ENCODE results near the gene TGFB1.
"Not testable (repeated sequence)": the region's sequence is repeated elsewhere in the genome, so short reads cannot be mapped to it uniquely, and the experiment has no call there.

The TGFB1 gene

DNA sequence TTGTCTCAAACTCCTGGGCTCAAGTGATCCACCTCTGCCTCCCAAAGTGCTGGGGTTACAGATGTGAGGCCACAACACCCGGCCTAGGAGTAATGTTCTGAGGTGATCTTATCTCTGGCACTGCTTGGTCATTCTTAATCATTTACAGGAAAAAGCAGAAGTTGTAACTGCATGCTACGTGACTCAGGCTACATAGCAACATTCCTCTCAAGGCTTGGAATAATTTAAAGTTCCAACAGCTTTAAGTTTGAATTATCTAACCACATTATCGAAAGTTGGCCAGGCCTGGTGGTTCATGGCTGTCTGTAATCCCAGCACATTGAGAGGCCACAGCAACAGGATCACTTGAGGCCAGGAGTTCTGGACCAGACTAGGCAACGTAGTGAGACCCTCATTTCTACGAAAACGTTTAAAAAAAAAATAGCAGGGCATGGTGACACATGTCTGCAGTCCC, 14.2 kb upstream of the TGFB1 start:
- no peak for FAIRE-seq

DNA sequence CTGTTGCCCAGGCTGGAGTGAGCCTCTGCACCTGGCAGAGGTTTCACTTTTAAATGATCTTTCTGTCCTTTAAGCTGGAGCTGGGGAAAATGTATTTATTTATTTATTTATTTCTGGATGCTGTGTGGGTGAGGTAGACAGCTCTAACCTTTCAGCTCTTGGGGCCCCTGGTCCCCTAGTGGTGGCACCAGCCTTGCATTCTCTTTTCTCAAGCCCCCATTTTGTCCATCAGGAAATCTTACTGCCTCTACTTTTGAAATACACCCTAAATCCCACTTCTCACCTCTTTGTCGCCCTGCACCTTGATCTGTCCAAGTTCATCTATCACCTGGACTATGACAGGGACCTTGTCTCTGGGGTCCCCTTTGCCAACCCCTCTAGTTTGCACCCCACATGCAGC, 12.4 kb upstream of the TGFB1 start:
- no peak for FAIRE-seq

DNA sequence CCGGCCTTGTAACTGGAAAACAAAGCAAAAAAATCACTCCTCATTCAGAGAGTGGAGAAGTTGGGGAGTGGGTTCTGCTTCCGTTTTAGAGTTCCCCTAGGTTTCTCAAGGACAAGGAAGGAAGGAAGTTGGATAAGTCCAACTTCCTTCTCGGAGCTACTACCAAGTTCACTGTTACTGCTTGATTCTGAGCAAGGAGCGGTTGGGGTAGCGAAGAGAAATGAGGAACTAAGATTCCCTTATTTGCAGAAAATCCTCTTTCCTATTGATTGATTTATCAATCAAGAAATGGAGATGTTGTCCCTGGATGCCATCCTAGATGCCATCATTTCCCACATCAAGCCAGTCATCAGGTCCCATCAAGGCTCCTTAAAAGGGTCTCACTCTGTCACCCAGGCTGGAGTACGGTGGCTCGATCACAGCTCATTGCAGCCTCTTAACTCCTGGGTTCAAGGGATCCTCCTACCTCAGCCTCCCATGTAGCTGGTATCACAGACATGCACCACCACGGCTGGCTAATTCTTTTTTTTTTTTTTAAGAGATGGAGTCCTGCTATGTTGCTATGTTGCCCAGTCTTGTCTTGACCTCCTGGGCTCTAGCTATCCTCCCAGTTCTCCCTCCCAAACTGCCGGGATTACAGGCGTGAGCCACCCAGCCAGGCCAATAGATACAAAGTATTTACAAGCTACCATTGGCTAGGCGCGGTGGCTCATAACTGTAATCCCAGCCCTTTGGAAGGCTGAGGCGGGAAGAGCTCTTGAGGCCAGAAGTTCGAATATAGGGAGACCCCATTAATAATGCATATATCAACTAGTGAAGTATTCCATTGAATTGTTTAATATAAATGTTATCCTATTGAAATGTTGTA, 11.0 kb upstream of the TGFB1 start:
- no peak for FAIRE-seq

DNA sequence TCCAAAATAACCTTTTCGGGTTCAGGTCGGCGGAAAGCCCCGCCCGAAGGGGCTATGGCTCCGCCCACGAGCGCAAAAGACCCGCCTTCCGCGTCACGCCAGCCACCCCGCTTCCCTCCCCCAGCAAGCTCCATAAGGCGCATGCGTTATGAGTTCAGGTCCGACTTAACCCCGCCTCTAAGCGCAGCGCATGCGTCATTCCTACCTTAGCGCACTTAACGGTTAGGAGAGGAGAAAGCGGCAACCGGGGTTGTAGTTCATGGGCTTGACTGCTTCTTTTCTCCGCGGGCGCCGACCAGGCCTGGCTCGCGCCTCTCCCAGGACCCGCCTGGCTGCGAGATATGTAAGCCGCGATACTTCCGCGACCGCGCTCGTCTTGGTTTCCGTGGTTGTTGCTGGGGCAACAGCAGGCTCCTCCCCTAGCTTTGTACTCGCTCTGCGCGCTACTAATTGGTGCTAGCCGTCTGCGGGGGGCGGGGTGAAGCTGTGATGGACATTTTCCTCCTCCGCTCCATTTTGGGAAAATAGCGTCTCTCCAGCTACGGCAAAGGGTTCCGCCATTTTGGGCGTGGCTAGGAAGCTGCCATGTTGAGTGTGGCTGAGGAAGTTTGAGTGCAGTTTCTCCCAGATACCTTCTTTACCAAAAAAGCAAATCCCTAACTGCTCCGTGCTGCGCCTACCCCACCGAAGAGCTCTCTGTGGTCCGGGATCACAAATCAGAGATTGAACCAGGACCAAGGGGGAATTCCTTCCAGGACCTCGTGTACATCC, 10.2 kb upstream of the TGFB1 start, which contains the start of gene B9D2:
Gene B9D2, minus strand, starts transcription at position 397 of the 771 bp plus-strand sequence. CDS start 630 bp downstream, outside the sequence.
- peak; percentile 83 for FAIRE-seq

DNA sequence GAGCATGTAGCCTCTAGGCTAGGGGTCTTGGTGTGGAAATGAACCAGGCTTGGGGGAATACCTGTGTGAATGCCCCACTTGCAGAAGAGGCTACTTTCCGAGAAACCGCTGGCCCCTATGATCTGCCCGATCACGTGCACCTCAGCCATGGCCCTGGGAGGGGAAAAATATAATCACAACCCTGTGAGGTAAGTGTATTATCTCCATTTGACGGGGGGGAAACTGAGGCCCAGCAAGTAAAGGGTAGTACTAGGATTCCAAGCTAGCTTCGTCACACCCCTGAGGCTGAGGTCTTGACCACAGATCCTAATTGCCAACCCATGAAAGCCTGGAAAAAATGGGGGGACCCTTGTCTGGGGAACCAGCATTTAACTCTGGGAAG, 9.6 kb upstream of the TGFB1 start:
- no peak for FAIRE-seq

DNA sequence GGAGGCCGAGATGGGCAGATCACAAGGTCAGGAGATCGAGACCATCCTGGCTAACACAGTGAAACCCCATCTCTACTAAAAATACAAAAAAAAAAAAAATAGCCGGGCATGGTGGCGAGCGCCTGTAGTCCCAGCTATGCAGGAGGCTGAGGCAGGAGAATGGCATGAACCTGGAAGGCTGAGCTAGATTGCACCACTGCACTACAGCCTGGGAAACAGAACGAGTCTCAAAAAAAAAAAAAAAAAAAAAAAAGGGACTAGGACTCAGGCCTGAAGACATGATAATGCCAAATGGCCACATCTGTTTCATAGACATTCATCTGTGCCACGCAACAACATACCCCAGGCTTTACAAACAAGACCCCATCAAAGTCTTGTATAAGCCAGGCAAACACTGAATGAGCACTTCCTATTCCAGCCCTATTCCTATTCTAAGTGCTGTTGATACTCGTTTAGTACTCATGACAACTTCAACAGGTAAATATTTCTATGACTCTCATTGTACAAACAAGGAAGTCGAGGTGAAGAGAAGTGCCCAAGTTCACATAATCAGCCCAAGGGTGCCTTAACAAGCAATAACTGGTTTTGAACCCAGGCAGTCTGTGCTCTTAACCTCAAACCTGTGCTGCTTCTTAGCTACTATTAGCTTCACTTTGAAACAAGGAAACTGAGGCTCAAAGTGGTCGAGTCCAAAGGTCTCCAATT, 8.6 kb upstream of the TGFB1 start:
- FAIRE-seq, result no peak

DNA sequence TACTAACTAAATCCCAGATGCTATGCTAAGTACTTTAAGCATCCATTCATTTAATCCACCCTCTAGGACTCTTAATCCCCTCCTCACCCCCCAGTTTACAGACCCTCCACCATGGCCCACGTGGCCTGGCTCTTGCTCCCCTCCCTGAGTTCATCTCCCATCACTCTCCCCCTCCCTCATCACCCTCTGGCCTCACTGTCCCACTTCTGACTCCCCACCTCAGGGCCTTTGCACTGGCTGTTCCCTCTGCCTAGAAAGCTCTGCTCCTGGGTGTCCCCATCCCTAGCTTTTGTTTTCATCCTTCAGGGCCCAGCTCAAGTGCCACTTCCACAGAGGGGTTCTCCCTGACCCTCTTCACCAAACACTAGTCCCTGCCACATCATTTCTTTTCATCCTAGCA, 6.0 kb upstream of the TGFB1 start:
- no peak for FAIRE-seq

DNA sequence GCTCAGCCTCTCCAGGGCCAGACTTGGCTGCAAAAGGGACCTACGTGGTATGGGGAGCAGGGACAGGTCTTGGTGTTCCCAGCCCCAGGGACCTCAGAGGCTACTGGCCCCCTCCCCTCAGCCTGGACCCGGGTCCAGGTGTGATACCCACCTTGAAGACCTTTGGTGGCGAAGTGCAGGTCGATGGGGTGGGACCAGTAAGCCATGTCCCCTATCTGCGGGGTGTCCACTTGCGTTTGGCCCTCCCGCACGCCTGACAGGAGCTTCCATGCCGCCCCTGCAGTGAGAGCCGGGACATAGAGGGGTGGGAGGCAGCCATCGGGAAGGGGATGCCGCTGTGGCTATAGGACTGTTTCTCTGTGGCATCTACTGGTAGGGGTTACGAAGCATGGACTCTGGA, 4.0 kb upstream of the TGFB1 start:
- no peak for FAIRE-seq

DNA sequence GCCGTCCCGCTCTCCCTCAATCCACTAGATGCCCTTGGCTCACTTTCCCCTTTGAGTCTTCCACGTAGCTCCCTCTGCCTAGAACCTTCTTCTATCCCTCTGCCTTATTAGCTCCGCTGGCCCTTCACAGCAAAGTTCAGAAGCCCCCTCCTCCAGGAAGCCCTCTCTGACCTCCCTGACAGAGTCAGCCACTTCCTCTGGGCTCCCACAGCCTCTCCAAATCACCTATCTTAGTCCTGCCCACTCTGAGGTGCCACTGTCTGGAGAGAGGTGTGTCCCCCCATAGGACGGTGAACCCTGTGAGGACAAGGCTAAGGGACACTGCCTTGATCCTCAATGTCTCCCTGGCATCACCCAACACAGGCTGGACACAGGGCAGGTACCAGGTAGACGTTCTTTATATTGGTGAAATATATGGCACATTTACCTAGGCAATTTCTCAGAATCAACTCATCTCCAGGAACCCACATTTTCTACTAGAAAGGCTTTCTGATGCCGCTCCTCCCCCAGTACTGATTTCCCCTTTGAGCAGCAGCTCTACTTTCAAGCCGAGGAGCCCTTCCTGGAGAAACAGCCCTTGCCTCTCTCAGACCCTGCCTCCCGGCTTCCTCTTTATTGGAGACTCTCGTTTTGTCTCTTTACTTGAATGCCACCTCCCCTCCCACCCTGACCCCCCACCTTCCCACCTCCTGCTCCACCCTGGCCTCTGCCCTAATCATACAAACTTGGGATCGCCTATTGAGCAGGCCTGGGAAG, 3.4 kb upstream of the TGFB1 start:
- no peak for FAIRE-seq

DNA sequence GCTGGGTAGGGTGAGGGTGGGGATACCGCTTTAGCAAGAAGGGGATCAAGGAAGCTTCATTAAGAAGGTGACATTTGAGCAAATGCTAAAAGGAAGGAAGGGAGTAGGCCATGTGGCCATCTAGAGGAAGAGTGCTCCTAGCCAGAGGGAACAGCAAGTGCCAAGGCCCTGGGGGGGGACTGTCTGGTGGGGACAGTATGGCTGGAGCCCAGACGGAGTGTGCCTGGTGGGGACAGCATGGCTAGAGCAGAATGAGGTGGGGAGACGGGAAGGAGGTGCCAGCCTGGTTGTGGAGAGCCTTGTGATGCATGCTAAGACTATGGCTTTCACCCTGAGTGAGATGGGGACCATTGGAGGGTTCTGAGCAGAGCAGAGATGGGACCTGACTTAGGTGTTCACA, 2.1 kb upstream of the TGFB1 start:
- FAIRE-seq, result no peak

DNA sequence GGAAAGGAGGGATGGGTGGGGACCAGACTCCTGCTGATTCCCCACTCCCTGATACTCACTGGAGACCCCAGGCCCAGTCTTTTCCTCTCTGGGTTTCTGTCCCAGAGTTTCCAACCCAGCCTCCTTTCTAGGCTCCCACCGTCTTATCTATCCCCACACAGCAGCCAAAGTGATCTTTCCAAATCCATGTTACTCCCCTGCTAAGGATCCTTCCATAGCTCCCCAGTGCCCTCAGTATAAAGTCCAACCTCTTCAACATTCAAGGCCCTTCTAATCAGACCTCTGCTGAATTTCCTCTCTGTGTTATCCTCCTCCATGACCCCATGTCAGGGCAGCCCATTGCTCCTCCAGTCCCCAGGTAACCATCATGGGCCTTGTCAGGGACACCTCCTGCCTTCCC, 1.3 kb upstream of the TGFB1 start:
- no peak for FAIRE-seq

DNA sequence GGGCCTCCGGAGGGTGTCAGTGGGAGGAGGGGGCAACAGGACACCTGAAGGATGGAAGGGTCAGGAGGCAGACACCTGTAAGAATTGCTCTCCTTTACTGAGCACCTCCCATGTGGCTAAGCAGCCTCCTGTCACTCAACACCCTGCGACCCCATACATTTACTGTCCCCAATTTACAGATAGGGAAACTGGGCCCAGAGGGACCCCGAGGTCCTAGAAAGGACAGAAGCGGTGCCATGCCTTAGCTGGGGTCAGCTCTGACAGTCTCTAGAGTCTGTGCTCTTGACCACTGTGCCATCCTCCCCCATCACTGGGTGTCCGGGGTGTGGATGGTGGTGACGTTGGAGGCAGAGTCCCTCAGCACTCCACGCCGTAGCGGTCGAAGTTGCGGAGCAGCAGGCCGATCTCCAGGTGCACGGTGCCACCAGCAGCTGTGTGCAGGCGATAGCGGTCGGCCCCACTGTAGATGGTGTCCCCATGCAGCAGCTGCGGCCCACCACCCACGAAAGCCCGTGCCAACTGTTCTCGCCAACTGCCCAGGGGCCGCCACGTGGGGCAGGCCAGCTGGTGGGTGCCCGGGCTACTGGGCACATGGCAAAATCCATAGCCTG, 726 bp upstream of the TGFB1 start:
- no peak for FAIRE-seq

DNA sequence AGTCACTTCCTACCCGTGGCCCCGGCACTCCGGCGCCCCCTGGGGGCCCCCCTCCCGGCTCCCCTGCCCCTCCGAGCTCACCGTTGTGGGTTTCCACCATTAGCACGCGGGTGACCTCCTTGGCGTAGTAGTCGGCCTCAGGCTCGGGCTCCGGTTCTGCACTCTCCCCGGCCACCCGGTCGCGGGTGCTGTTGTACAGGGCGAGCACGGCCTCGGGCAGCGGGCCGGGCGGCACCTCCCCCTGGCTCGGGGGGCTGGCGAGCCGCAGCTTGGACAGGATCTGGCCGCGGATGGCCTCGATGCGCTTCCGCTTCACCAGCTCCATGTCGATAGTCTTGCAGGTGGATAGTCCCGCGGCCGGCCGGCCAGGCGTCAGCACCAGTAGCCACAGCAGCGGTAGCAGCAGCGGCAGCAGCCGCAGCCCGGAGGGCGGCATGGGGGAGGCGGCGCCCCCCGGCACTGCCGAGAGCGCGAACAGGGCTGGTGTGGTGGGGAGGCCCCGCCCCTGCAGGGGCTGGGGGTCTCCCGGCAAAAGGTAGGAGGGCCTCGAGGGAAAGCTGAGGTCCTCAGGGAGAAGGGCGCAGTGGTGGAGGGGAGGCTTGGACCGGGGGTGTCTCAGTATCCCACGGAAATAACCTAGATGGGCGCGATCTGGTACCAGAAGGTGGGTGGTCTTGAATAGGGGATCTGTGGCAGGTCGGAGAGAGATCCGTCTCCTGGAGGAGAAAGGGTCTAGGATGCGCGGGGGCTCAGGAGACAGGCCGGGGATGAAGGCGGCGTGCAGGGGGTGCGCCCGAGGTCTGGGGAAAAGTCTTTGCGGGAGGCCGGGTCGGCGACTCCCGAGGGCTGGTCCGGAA, 885 bp downstream of the TGFB1 start:
- FAIRE-seq, result no peak

DNA sequence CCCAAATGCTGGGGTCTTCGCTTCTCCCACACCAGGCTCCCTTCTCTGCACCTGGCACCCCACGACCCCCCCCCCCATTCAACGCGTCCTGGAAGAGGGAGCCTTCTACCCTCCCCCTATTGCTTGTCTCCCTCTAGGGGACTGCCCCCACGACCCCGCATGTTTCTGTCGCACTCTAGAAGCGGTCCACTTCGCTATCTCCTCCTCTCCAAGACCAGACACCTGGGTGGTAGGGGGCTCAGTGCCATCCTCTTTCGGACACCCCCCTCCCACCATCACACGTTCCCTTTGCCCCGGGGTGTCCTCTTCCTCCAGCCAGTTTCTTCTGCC, 1.5 kb downstream of the TGFB1 start:
- no peak for FAIRE-seq

DNA sequence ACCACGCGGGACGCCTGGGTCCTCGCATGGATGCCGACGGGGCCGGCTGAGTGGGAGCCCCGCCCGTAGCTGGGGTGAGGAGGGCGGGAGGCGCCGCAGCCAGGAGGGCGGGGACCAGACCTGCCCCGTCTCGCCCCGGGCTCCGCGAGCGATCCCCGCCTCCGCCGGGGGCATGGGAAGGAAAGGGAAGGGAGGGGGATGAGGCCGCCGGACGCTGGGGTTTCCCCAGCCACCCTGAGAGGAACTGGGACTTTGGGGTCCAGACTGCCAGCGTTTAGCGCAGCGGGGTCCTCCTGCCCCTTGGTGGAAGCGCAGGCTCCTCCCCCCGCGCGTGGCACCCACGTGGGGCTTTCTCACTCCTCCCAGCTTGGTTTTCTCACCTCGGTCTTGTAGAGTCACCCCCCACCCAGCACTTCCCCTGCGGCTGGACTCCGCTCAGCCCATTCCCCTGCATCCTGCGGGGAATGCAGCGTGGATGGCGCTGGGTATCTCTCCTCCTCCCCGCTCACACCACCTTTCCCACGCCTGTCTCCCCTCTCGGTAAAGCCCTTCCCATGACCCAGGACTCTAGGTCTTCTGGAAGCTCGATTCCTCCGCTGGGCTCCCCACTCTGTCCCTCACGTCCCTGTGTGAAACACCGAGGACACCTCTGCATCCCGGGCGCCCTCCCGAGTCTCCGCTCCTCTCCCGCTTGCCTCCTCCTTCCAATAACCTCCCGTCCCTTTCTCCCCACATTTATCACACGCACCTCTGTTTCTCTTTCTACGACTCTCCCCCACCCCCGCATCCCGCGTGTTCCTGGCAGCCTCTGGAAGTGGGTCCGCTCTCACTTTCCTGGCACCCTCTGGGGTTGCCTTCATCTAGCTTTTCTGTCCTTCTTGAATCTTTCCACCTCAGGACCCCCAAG, 2.1 kb downstream of the TGFB1 start:
- no peak for FAIRE-seq

DNA sequence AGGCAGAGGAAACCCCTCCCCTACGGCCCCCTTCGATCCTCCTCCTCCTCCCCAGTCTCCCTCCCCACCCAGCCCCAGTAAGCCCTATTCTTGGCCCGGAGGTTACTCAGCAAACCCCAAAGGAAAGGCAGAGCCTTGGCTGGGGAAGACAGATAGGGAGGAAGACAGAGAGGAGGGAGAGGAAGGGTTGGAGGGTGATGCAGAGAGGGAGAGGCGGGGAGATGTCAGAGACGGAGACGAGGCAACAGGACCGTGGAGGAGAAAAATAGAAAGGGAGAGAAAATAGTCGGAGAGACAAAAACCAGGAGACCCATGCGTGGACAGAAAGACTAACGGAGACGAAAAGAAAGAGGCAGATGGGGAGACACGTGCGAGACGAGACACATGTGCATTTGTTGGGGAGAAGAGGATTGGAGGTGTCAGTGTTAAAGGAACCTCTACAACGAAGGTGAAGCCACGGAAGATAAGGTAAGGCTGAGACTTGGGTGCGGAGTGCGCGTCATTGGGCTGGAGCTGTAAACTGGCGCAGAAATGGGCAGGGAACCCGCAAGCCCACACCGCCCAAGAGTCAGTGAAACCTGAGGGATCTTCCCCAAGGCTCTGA, 2.9 kb downstream of the TGFB1 start:
- no peak for FAIRE-seq

DNA sequence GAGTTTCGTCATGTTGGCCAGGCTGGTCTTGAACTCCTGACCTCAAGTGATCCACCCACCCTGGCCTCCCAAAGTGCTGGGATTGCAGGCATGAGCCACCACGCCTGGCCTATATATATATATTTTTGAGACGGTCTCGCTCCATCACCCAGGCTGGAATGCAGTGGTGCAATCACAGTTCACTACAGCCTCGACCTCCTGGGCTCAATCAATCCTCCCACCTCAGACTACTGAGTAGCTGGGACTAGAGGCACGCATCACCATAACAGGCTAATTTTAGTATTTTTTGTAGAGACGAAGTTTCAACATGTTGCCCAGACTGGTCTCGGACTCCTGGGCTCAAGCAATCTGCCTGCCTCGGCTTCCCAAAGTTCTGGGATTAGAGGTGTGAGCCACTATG, 6.8 kb downstream of the TGFB1 start:
- not testable (repeated sequence) for FAIRE-seq

DNA sequence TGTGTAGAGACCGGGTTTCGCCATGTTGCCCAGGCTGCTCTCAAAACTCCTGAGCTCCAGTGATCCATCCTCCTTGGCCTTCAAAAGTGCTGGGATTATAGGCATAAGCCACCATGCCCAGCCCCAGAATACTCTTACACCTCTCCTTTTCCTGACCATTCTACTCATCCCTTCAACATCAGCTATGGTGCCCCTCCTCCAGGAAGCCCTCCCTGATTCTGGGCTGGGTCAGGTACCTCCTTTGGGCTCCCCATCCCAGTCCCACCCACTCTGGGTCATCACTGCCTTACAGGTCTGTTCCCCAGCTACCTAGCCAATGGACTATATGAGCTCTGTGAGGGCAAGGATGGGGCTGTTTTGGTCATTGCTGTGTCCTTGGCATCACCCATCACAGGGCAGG, 9.6 kb downstream of the TGFB1 start:
- no peak for FAIRE-seq

DNA sequence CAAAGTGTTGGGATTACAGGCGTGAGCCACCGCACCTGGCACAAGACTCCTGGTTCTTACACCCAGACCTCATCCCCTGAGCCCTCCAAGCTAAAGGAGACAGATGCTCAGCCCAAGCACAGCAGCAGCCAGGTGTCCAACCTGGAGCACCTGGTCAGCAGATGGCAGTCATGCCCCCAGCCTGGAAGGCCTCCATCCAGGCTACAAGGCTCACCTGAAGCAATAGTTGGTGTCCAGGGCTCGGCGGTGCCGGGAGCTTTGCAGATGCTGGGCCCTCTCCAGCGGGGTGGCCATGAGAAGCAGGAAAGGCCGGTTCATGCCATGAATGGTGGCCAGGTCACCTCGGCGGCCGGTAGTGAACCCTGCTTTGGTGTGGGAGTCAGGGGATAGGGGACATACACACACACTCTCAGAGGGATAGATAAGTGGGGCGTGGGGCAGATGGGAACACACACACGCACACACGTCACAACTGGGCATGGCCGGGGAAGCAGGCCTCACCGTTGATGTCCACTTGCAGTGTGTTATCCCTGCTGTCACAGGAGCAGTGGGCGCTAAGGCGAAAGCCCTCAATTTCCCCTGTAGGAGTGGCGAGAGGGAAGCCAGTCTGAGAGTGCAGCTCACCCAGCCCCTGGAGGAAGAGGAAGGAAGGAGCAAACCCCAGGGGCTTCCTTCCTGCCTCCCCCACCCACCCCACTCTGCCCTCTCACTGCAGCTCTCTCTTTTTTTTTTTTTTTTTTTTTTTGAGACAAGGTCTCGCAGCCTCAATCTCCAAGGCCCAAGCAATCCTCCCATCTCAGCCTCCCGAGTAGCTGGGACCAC, 11.8 kb downstream of the TGFB1 start:
- FAIRE-seq, result no peak
